ENCODE measurements around the gene REXO4.

DNA sequence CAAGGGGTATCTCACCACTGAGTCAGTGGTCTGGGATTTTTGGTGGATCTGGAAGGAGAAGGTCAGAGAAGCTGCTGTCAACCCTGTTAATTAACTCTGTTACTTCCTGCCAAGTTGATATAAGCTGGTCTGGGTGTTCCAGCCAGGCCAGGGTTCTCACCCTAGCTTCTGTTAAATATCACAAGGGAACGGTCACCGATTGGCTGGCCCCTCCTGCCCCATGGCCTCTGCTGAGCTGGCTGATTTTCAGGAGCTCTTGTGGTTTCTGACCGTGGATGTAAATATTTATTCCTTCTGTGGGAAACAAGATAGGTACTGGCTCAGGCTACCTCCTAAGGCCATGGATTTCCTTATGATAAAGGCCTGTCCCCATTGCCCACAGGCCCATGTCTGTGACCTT is 5.4 kb upstream of the REXO4 start:
- TF ChIP-seq, protein P1, sequence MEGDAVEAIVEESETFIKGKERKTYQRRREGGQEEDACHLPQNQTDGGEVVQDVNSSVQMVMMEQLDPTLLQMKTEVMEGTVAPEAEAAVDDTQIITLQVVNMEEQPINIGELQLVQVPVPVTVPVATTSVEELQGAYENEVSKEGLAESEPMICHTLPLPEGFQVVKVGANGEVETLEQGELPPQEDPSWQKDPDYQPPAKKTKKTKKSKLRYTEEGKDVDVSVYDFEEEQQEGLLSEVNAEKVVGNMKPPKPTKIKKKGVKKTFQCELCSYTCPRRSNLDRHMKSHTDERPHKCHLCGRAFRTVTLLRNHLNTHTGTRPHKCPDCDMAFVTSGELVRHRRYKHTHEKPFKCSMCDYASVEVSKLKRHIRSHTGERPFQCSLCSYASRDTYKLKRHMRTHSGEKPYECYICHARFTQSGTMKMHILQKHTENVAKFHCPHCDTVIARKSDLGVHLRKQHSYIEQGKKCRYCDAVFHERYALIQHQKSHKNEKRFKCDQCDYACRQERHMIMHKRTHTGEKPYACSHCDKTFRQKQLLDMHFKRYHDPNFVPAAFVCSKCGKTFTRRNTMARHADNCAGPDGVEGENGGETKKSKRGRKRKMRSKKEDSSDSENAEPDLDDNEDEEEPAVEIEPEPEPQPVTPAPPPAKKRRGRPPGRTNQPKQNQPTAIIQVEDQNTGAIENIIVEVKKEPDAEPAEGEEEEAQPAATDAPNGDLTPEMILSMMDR (IDR thresholded peaks at IDR 0.05), result no peak
- TF ChIP-seq EP300 (IDR thresholded peaks at IDR 0.05), result no peak
- TF ChIP-seq POLR2AphosphoS5 (IDR thresholded peaks at IDR 0.05), result no peak

Data from suprapubic skin (tissue), 4 donors.